ENCODE data around the gene DRC1. TPM values are rescaled to one million over a fixed set of nuclear protein-coding genes. Genes with fewer than 3 reads are reported as not detected.

Gene DRC1
- total RNA-seq: not detected in 2 replicates

DNA sequence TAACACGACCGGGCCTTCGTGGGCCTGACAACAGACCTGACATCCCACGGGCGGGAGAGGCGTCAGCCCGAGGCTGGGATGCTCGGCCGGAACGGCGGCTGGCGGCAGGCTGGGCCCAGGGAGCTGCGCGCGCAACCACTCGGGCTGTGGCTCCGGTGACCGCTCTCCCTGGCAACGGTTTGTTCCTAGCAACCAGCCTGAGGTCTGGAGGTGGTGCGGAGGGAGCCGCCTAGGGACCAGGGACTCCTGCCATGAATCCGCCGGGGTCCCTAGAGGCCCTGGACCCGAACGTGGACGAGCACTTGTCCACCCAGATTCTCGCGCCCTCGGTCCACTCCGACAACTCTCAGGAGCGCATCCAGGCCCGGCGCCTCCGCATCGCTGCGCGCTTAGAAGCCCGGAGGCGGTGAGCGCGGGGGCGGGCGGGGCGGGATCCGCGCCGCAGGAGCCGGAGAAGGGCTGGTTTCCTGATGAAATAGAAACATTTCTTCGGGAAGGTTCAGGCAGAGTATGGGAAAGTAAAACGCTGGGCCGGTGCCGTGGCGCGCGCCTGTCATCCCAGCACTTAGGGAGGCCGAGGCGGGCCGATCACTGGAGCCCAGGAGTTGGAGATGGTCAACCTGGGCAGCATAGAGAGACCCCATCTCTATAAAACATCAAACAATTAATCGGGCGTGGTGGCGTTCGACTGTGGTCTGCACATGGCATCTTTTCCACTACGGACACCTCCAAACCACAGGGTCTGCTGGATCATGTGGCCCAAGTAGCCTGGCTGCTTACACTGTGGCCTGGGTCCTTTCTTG, at the start of gene DRC1:
TSS of gene DRC1 (plus strand) at position 182 of the 803 bp plus-strand sequence. CDS start at position 252, 70 bp downstream.

DNA sequence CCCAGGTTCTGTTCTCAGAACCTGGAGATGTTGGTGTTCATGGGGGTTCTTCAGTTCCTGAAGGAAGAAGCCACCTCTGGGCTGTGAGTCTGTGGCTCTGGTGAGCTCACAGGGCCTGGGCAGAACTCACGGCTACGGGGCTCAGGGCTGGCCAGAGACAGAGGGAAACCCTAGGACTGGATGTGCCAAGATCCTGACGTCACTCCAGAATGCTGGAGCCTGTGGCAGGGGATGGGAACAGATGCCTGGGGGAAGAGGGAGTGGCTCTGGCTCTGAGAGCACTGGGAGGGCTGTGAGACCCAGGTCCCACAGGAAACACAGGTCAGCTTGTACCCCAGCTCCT, 76.2 kb downstream of the DRC1 start, which contains the start of gene OTOF:
TSS of gene OTOF (minus strand) at position 214 of the 343 bp plus-strand sequence.

Other genes starting within 250 kb of the DRC1 start
- gene GAREM2, start 228.8 kb upstream of the DRC1 start, total RNA-seq: 2.8 and 4.7 TPM in 2 replicates
- gene HADHA, start 157.3 kb upstream of the DRC1 start, total RNA-seq: 107 and 116 TPM in 2 replicates
- gene HADHB, start 157.0 kb upstream of the DRC1 start, total RNA-seq: 101 and 104 TPM in 2 replicates
- 4.2 and 8.2 TPM in 2 replicates for gene SELENOI, start 55.8 kb upstream of the DRC1 start, total RNA-seq
- not detected in 2 replicates for gene ADGRF3, start 55.1 kb upstream of the DRC1 start, total RNA-seq
- not detected in 2 replicates for gene OTOF, start 76.2 kb downstream of the DRC1 start, total RNA-seq
- not detected in 2 replicates for gene CIB4, start 239.4 kb downstream of the DRC1 start, total RNA-seq

All from pericardium fibroblast (primary cell).